Measurements from ENCODE around the gene VGF.
"Not testable (repeated sequence)": the region's sequence is repeated elsewhere in the genome, so short reads cannot be mapped to it uniquely, and the experiment has no call there.

The VGF gene

GRCh38 chr7:101205901-101206664 lies 40.7 kb upstream of the VGF start:
- Histone ChIP-seq H3K4me3 (ENCODE audit: low read depth in 1 of 2, low read length in 2 of 2) (no peak overlapping the region), H3K4me1 (ENCODE audit: insufficient read depth, low read length) (no peaks in the 10 kb centered on the region), H4K20me1 (ENCODE audit: insufficient read depth, low read length) (no peaks in the 10 kb centered on the region), H3K9me3 (ENCODE audit: insufficient read depth, low read length, severe bottlenecking) (no peaks in the 10 kb centered on the region), H3K4me2 (ENCODE audit: insufficient read depth, low read length) (no peak overlapping the region), H3K79me2 (ENCODE audit: insufficient read depth, low read length) (no peaks in the 10 kb centered on the region), H3K36me3 (ENCODE audit: insufficient read depth, low read length) (0 out of 2 replicates have a peak, but pooled peaks cover 8% of the 10 kb centered on the region), H2AFZ (ENCODE audit: low read depth, low read length) (no peak overlapping the region), H3K27me3 (ENCODE audit: insufficient read depth, low read length, poor library complexity) (no peaks in the 10 kb centered on the region), H3K27ac (ENCODE audit: low read length) (no peak overlapping the region), H3K9ac (ENCODE audit: low read depth, low read length) (no peak overlapping the region)
- DNase-seq (no peak), ATAC-seq (ENCODE audit: insufficient read depth, low read depth) (no peak)
- TF ChIP-seq EZH2 (IDR thresholded peaks at IDR 0.05; ENCODE audit: borderline replicate concordance, low read depth, low read length, severe bottlenecking) (no peak), CTCF (IDR thresholded peaks at IDR 0.05; ENCODE audit: borderline replicate concordance, extremely low read depth, low read length, poor library complexity, severe bottlenecking) (no peak)

GRCh38 chr7:101203740-101204738 lies 38.7 kb upstream of the VGF start:
- H3K27me3 ChIP-seq (ENCODE audit: insufficient read depth, low read length, poor library complexity); H2AFZ ChIP-seq (ENCODE audit: low read depth, low read length); H4K20me1 ChIP-seq (ENCODE audit: insufficient read depth, low read length); H3K4me1 ChIP-seq (ENCODE audit: insufficient read depth, low read length); H3K9ac ChIP-seq (ENCODE audit: low read depth, low read length); H3K4me2 ChIP-seq (ENCODE audit: insufficient read depth, low read length); H3K36me3 ChIP-seq (ENCODE audit: insufficient read depth, low read length); ATAC-seq (ENCODE audit: insufficient read depth, low read depth); H3K27ac ChIP-seq (ENCODE audit: low read length); H3K9me3 ChIP-seq (ENCODE audit: insufficient read depth, low read length, severe bottlenecking); H3K4me3 ChIP-seq (ENCODE audit: low read depth in 1 of 2, low read length in 2 of 2); DNase-seq; H3K79me2 ChIP-seq (ENCODE audit: insufficient read depth, low read length): not testable (repeated sequence)

GRCh38 chr7:101202603-101202918 lies 37.2 kb upstream of the VGF start:
- ATAC-seq (ENCODE audit: insufficient read depth, low read depth) (no peak), DNase-seq (no peak)
- H3K4me3 ChIP-seq (ENCODE audit: low read depth in 1 of 2, low read length in 2 of 2) = no peak overlapping the region
- H3K4me2 ChIP-seq (ENCODE audit: insufficient read depth, low read length) = no peak overlapping the region
- no peaks in the 10 kb centered on the region for H3K27me3 ChIP-seq (ENCODE audit: insufficient read depth, low read length, poor library complexity)
- no peaks in the 10 kb centered on the region for H3K9me3 ChIP-seq (ENCODE audit: insufficient read depth, low read length, severe bottlenecking)
- H3K79me2 ChIP-seq (ENCODE audit: insufficient read depth, low read length) = no peaks in the 10 kb centered on the region
- TF ChIP-seq CTCF (IDR thresholded peaks at IDR 0.05; ENCODE audit: borderline replicate concordance, extremely low read depth, low read length, poor library complexity, severe bottlenecking) (no peak), EZH2 (IDR thresholded peaks at IDR 0.05; ENCODE audit: borderline replicate concordance, low read depth, low read length, severe bottlenecking) (no peak)
- no peaks in the 10 kb centered on the region for H4K20me1 ChIP-seq (ENCODE audit: insufficient read depth, low read length)
- no peak overlapping the region for H3K27ac ChIP-seq (ENCODE audit: low read length)
- no peak overlapping the region for H2AFZ ChIP-seq (ENCODE audit: low read depth, low read length)
- H3K4me1 ChIP-seq (ENCODE audit: insufficient read depth, low read length) = no peaks in the 10 kb centered on the region
- H3K9ac ChIP-seq (ENCODE audit: low read depth, low read length) = no peak overlapping the region
- 0 out of 2 replicates have a peak, but pooled peaks cover under 1% of the 10 kb centered on the region for H3K36me3 ChIP-seq (ENCODE audit: insufficient read depth, low read length)

Data from DND-41 (cell line).